ENCODE measurements around the gene CSH2. TPM values are rescaled to one million over a fixed set of nuclear protein-coding genes. Genes with fewer than 3 reads are reported as not detected.

CSH2 gene
- polyA plus RNA-seq, 1 experiment, result not detected

GRCh38 chr17:63837962-63838600 lies 35.4 kb downstream of the CSH2 start:
- Histone ChIP-seq H3K36me3 (ENCODE audit: control insufficient read depth, insufficient read depth, low read length) (peaks cover 20% of the 10 kb centered on the region), H3K4me3 (ENCODE audit: low read depth, low read length) (no peak overlapping the region)
- CTCF ChIA-PET, result interaction anchor here (0.8 to 3.0 kb wide), 4 partner anchors 8 to 30 kb away, joined by 3 to 11 read pairs (median 6); no protein-coding TSS in a partner anchor

GRCh38 chr17:63837480-63837879 lies 36.0 kb downstream of the CSH2 start:
- Histone ChIP-seq H3K27me3 (ENCODE audit: control insufficient read depth, insufficient read depth, low read length) (no peaks in the 10 kb centered on the region), H3K36me3 (ENCODE audit: control insufficient read depth, insufficient read depth, low read length) (peaks cover 26% of the 10 kb centered on the region)
- CTCF ChIA-PET, result interaction anchor here (1.1 to 3.0 kb wide), 2 partner anchors 9 to 11 kb away, joined by 4 to 11 read pairs; no protein-coding TSS in a partner anchor

More at GRCh38 chr17:63837962-63838600, 35.4 kb downstream of the CSH2 start:
- no peaks in the 10 kb centered on the region for H3K27me3 ChIP-seq (ENCODE audit: control insufficient read depth, insufficient read depth, low read length)
- POLR2A ChIA-PET, result interaction anchor here (0.7 kb wide), 1 partner anchor 10 kb away, joined by 6 read pairs; no protein-coding TSS in a partner anchor
- no peak for DNase-seq (ENCODE audit: low read depth)
- no peak for TF ChIP-seq CTCF (IDR thresholded peaks at IDR 0.05; ENCODE audit: insufficient read depth, low read depth, low read length)

GRCh38 chr17:63836811-63837210 lies 36.7 kb downstream of the CSH2 start:
- no peak for DNase-seq (ENCODE audit: low read depth)
- H3K36me3 ChIP-seq (ENCODE audit: control insufficient read depth, insufficient read depth, low read length), result peaks cover 32% of the 10 kb centered on the region
- no peak overlapping the region for H3K4me3 ChIP-seq (ENCODE audit: low read depth, low read length)
- POLR2A ChIA-PET, result no interaction called here
- no peaks in the 10 kb centered on the region for H3K27me3 ChIP-seq (ENCODE audit: control insufficient read depth, insufficient read depth, low read length)
- no peak for TF ChIP-seq CTCF (IDR thresholded peaks at IDR 0.05; ENCODE audit: insufficient read depth, low read depth, low read length)
- CTCF ChIA-PET, result interaction anchor here (3.0 kb wide), 1 partner anchor 9 kb away, joined by 11 read pairs; no protein-coding TSS in a partner anchor

More at GRCh38 chr17:63837480-63837879, 36.0 kb downstream of the CSH2 start:
- no peak overlapping the region for H3K4me3 ChIP-seq (ENCODE audit: low read depth, low read length)
- TF ChIP-seq CTCF (IDR thresholded peaks at IDR 0.05; ENCODE audit: insufficient read depth, low read depth, low read length), result no peak
- no peak for DNase-seq (ENCODE audit: low read depth)
- POLR2A ChIA-PET, result no interaction called here

- no peak for TF ChIP-seq CTCF (IDR thresholded peaks at IDR 0.05; ENCODE audit: insufficient read depth, low read depth, low read length)
- no peak overlapping the region for H3K4me3 ChIP-seq (ENCODE audit: low read depth, low read length)
- ChIA-PET CTCF (interaction anchor here (0.8 to 1.4 kb wide), 4 partner anchors 9 to 53 kb away, joined by 3 to 5 read pairs (median 3); no protein-coding TSS in a partner anchor), POLR2A (no interaction called here)
- peaks cover 46% of the 10 kb centered on the region for H3K36me3 ChIP-seq (ENCODE audit: control insufficient read depth, insufficient read depth, low read length)
- no peaks in the 10 kb centered on the region for H3K27me3 ChIP-seq (ENCODE audit: control insufficient read depth, insufficient read depth, low read length)
- no peak for DNase-seq (ENCODE audit: low read depth)
Measured at GRCh38 chr17:63835167-63835720, 38.2 kb downstream of the CSH2 start.

GRCh38 chr17:63834431-63835166 lies 38.9 kb downstream of the CSH2 start:
- POLR2A ChIA-PET, result no interaction called here
- CTCF ChIA-PET, result interaction anchor here (0.6 to 1.4 kb wide), 8 partner anchors 8 to 217 kb away, joined by 3 to 5 read pairs (median 3); no protein-coding TSS in a partner anchor
- peaks cover 52% of the 10 kb centered on the region for H3K36me3 ChIP-seq (ENCODE audit: control insufficient read depth, insufficient read depth, low read length)

More at GRCh38 chr17:63834431-63835166, 38.9 kb downstream of the CSH2 start:
- H3K27me3 ChIP-seq (ENCODE audit: control insufficient read depth, insufficient read depth, low read length), result no peaks in the 10 kb centered on the region
- peak; percentile 80 for TF ChIP-seq CTCF (IDR thresholded peaks at IDR 0.05; ENCODE audit: insufficient read depth, low read depth, low read length)
- H3K4me3 ChIP-seq (ENCODE audit: low read depth, low read length), result no peak overlapping the region
- DNase-seq (ENCODE audit: low read depth), result peak; percentile 34
